ENCODE measurements around the gene TRIP13. TPM values are rescaled to one million over a fixed set of nuclear protein-coding genes. Genes with fewer than 3 reads are reported as not detected.
"Not testable (repeated sequence)": the region's sequence is repeated elsewhere in the genome, so short reads cannot be mapped to it uniquely, and the experiment has no call there.

The TRIP13 gene
- total and polyA plus RNA-seq, 4 donors = 2.7 to 6.2 (median 3.2) TPM

DNA sequence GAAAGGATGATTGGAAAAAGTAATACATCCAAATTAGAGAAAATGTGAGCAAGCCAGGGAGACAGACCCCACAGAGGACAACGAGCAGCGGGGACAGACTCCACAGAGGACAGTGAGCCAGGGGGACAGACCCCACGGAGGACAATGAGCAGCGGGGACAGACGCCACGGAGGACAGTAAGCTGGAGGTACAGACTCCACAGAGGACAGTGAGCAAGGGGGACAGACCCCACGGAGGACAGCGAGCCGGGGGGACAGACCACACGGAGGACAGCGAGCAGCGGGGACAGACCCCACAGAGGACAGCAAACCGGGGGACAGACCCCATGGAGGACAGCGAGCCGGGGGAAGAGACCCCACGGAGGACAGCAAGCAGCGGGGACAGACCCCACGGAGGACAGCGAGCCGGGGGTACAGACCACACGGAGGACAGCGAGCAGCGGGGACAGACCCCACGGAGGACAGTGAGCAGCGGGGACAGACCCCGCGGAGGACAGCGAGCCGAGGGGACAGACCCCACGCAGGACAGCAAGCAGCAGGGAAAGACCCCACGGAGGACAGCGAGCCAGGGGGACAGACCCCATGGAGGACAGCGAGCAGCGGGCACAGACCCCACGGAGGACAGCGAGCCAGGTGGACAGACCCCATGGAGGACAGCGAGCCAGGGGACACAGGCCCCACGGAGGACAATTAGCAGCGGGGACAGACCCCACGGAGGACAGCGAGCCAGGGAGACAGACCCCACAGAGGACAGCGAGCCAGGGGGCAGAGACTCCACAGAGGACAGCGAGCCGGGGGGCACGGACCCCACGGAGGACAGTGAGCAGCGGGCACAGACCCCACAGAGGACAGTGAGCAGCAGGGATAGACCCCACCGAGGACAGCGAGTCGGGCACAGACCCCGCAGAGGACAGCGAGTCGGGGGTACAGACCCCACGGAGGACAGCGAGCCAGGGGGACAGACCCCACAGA is 40.0 kb upstream of the TRIP13 start:
- Histone ChIP-seq H3K9ac (ENCODE audit: insufficient read depth in 1 of 2, low read length in 2 of 2) (no peak overlapping the region), H3K9me3 (ENCODE audit: control insufficient read depth in 4 of 4, insufficient read depth in 3 of 4, low read length in 3 of 4) (no peaks in the 10 kb centered on the region), H3K4me3 (no peak overlapping the region), H3K4me1 (ENCODE audit: control insufficient read depth in 5 of 5, insufficient read depth in 5 of 5, low read length in 5 of 5) (peaks cover 0 to 22% (median 0%) of the 10 kb centered on the region in 5 donors), H3K27ac (ENCODE audit: low read depth in 1 of 2, low read length in 1 of 2) (no peak overlapping the region), H3K36me3 (ENCODE audit: control insufficient read depth in 4 of 4, insufficient read depth in 4 of 4, low read length in 4 of 4) (no peaks in the 10 kb centered on the region), H3K27me3 (ENCODE audit: control insufficient read depth in 3 of 3, insufficient read depth in 3 of 3, low read length in 2 of 3) (peaks cover 0 to 4% (median 0%) of the 10 kb centered on the region in 3 donors)
- WGBS, 2 donors = 91 to 93% methylated on average over 50 to 55 of the region's 55 CpGs
- ATAC-seq (ENCODE audit: insufficient read depth, low FRiP score) (no peak), DNase-seq (no peak)
- TF ChIP-seq CTCF (IDR thresholded peaks at IDR 0.05; ENCODE audit: control extremely low read depth, extremely low read depth) = no peak

DNA sequence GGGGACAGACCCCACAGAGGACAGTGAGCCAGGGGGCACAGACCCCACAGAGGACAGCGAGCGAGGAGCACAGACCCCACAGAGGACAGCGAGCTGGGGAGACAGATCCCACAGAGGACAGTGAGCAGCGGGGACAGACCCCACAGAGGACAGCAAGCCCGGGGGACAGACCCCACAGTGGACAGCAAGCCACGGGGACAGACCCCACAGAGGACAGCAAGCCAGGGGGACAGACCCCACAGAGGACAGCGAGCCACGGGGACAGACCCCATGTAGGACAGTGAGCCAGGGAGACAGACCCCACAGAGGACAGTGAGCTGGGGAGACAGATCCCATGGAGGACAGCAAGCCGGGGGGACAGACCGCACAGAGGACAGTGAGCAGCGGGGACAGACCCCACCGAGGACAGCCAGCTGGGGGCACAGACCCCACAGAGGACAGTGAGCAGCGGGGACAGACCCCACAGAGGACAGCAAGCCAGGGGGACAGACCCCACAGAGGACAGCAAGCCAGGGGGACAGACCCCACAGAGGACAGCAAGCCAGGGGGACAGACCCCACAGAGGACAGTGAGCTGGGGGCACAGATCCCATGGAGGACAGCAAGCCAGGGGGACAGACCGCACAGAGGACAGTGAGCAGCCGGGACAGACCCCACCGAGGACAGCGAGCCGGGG is 39.1 kb upstream of the TRIP13 start:
- not testable (repeated sequence) for H3K9ac ChIP-seq (ENCODE audit: insufficient read depth in 1 of 2, low read length in 2 of 2); ATAC-seq (ENCODE audit: insufficient read depth, low FRiP score); H3K9me3 ChIP-seq (ENCODE audit: control insufficient read depth in 4 of 4, insufficient read depth in 3 of 4, low read length in 3 of 4); H3K4me3 ChIP-seq; H3K27ac ChIP-seq (ENCODE audit: low read depth in 1 of 2, low read length in 1 of 2); DNase-seq; H3K27me3 ChIP-seq (ENCODE audit: control insufficient read depth in 3 of 3, insufficient read depth in 3 of 3, low read length in 2 of 3); H3K36me3 ChIP-seq (ENCODE audit: control insufficient read depth in 4 of 4, insufficient read depth in 4 of 4, low read length in 4 of 4)
- WGBS, 2 donors = 89 to 93% methylated on average over 18 of the region's 18 CpGs
- H3K4me1 ChIP-seq (ENCODE audit: control insufficient read depth in 5 of 5, insufficient read depth in 5 of 5, low read length in 5 of 5) = peaks cover 0 to 22% (median 0%) of the 10 kb centered on the region in 5 donors

GRCh38 chr5:854217-854616 is 38.5 kb upstream of the TRIP13 start:
- Histone ChIP-seq H3K27me3 (ENCODE audit: control insufficient read depth in 3 of 3, insufficient read depth in 3 of 3, low read length in 2 of 3) (peaks cover 0 to 4% (median 0%) of the 10 kb centered on the region in 3 donors), H3K36me3 (ENCODE audit: control insufficient read depth in 4 of 4, insufficient read depth in 4 of 4, low read length in 4 of 4) (no peaks in the 10 kb centered on the region), H3K9me3 (ENCODE audit: control insufficient read depth in 4 of 4, insufficient read depth in 3 of 4, low read length in 3 of 4) (no peaks in the 10 kb centered on the region), H3K4me3 (no peak overlapping the region), H3K9ac (ENCODE audit: insufficient read depth in 1 of 2, low read length in 2 of 2) (no peak overlapping the region), H3K4me1 (ENCODE audit: control insufficient read depth in 5 of 5, insufficient read depth in 5 of 5, low read length in 5 of 5) (peaks cover 0 to 19% (median 0%) of the 10 kb centered on the region in 5 donors), H3K27ac (ENCODE audit: low read depth in 1 of 2, low read length in 1 of 2) (no peak overlapping the region)
- DNase-seq (no peak), ATAC-seq (ENCODE audit: insufficient read depth, low FRiP score) (no peak)
- WGBS, 2 donors = 82 to 85% methylated on average over 13 of the region's 13 CpGs
- no peak for TF ChIP-seq CTCF (IDR thresholded peaks at IDR 0.05; ENCODE audit: control extremely low read depth, extremely low read depth)
